Measurements from ENCODE around the gene OGFOD1. TPM values are rescaled to one million over a fixed set of nuclear protein-coding genes. Genes with fewer than 3 reads are reported as not detected.

Gene OGFOD1
- total and polyA plus RNA-seq, 2 donors (not counting 1 experiment from before 2014, with no cell fraction given), result 8.4 to 28.7 TPM

DNA sequence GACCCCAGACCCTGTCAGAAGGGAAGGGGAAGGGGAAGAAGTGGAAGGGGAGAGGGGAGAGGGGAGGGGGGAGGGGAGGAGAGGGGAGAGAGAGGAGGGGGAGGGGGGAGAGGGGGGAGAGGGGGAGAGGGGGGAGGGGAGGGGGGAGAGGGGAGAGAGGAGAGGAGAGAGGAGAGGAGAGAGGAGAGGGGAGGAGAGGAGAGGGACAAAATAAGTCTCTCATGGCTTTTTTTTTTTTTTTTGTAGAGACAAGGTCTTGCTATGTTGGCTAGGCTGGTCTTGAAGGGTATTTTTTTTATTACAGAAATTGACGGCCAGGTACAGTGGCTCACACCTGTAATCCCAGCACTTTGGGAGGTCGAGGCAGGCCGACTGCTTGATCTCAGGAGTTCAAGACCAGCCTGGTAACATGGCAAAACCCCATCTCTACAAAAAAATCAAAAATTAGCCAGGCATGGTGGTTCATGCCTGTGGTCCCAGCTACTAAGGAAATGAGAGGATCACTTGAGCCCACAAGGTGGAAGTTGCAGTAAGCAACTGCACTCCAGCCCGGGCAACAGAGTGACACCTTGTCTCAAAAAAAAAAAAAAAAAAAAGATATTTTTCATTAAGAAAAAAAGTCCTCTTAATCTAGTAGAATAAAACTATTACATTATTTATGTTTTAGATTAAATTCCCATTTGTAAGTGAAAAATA is 45.2 kb upstream of the OGFOD1 start:
- TF ChIP-seq EZH2 (IDR thresholded peaks at IDR 0.05; ENCODE audit: borderline replicate concordance, insufficient read depth, low read depth, low read length, poor library complexity, severe bottlenecking), result no peak
- ChIA-PET POLR2A (no interaction called here), CTCF (no interaction called here)
- Mint-ChIP-seq H3K27ac (no peak overlapping the region), H3K4me1 (peaks cover 5% of the 10 kb centered on the region), H3K27me3 (no peaks in the 10 kb centered on the region), H3K9me3 (ENCODE audit: insufficient read depth) (no peaks in the 10 kb centered on the region), H3K4me3 (no peak overlapping the region)
- Histone ChIP-seq H3K4me3 (ENCODE audit: control extremely low read depth in 1 of 5, extremely low read depth in 1 of 5, insufficient read depth in 1 of 5, low read depth in 2 of 5, low read length in 4 of 5) (no peak overlapping the region), H3K27ac (ENCODE audit: low read length in 2 of 2) (no peak overlapping the region), H3K27me3 (replicated peaks in 1 of 4; ENCODE audit: control extremely low read depth in 1 of 4, control insufficient read depth in 3 of 4, insufficient read depth in 4 of 4, low read length in 3 of 4) (no peaks in the 10 kb centered on the region), H3K9me3 (ENCODE audit: control extremely low read depth in 1 of 3, control insufficient read depth in 2 of 3, insufficient read depth in 1 of 3, low read length in 2 of 3) (no peaks in the 10 kb centered on the region), H3K36me3 (replicated peaks in 1 of 2; ENCODE audit: control extremely low read depth in 1 of 2, control insufficient read depth in 1 of 2, extremely low read depth in 1 of 2, insufficient read depth in 2 of 2, low read length in 1 of 2) (peaks cover 20 to 78% of the 10 kb centered on the region in 2 experiments), H3K4me2 (replicated peaks; ENCODE audit: low read depth, low read length, poor library complexity, severe bottlenecking) (no peak overlapping the region), H3K4me1 (ENCODE audit: control insufficient read depth in 2 of 2, insufficient read depth in 2 of 2, low read length in 2 of 2) (no peaks in the 10 kb centered on the region), H3K79me2 (ENCODE audit: control insufficient read depth, insufficient read depth, low read length) (peaks cover 51% of the 10 kb centered on the region), H3K9ac (ENCODE audit: low read length) (no peak overlapping the region), H4K20me1 (ENCODE audit: control insufficient read depth, insufficient read depth, low read length, poor library complexity, severe bottlenecking) (peaks cover 32% of the 10 kb centered on the region), H2AFZ (ENCODE audit: insufficient read depth, low read depth, low read length, poor library complexity, severe bottlenecking) (no peak overlapping the region)
- ATAC-seq (ENCODE audit: low read depth), result no peak
- no peak for DNase-seq
- WGBS (ENCODE audit: insufficient coverage), result 83% methylated on average over 2 of the region's 4 CpGs
- intact Hi-C loops (cut with micrococcal nuclease), result loop anchor here (10.0 kb wide), 1 partner anchor 49 kb away; the partner anchor contains the start of genes NUDT21 and OGFOD1

DNA sequence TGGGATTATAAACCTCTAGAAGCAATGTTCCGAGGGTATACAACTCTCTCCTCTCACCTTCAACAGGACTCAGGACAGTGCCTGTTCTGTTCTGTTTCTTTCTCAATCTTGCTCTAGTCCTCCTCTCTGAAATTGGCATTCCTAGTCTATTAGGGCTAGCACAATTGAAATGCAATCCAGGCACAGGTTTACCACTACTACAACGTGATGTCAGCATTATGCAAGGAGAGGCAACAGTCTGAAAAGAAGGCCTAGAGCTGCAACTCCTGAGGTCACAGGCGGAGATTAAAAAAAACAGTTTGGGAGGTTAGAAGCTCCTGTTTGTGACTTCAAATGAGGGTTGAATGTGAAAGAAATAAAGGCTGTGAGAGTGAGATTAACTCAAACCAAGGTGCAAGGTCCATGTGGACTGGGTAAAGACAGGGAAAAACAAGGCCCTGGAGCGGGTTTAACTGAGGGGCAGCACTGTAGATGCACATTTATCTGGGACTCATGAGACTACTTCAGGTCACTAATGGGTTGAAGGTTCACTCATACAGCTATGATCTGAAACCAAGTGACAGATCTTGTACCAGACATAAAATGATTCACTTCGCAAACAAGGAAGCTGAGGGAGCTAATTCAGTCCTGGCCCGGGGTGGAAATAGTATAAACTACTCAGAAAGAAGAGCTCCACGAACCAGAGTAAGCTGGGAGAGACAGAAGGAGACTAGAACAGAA is 42.8 kb upstream of the OGFOD1 start:
- no peak overlapping the region for H3K9ac ChIP-seq (ENCODE audit: low read length)
- no peak overlapping the region for H3K4me3 Mint-ChIP-seq
- H3K4me1 ChIP-seq (ENCODE audit: control insufficient read depth in 2 of 2, insufficient read depth in 2 of 2, low read length in 2 of 2), result no peaks in the 10 kb centered on the region
- H3K27ac Mint-ChIP-seq, result no peak overlapping the region
- no peaks in the 10 kb centered on the region for H3K9me3 Mint-ChIP-seq (ENCODE audit: insufficient read depth)
- DNase-seq (no peak), ATAC-seq (ENCODE audit: low read depth) (no peak)
- no peaks in the 10 kb centered on the region for H3K9me3 ChIP-seq (ENCODE audit: control extremely low read depth in 1 of 3, control insufficient read depth in 2 of 3, insufficient read depth in 1 of 3, low read length in 2 of 3)
- ChIA-PET CTCF (interaction anchor here (2.0 kb wide), 1 partner anchor 15 kb away, joined by 6 read pairs; no protein-coding TSS in a partner anchor), POLR2A (no interaction called here)
- H3K4me2 ChIP-seq (replicated peaks; ENCODE audit: low read depth, low read length, poor library complexity, severe bottlenecking), result no peak overlapping the region
- H3K27me3 Mint-ChIP-seq, result no peaks in the 10 kb centered on the region
- H3K4me1 Mint-ChIP-seq, result peaks cover 6% of the 10 kb centered on the region
- H3K27me3 ChIP-seq (replicated peaks in 1 of 4; ENCODE audit: control extremely low read depth in 1 of 4, control insufficient read depth in 3 of 4, insufficient read depth in 4 of 4, low read length in 3 of 4), result no peaks in the 10 kb centered on the region
- no peak overlapping the region for H3K4me3 ChIP-seq (ENCODE audit: control extremely low read depth in 1 of 5, extremely low read depth in 1 of 5, insufficient read depth in 1 of 5, low read depth in 2 of 5, low read length in 4 of 5)
- H3K27ac ChIP-seq (ENCODE audit: low read length in 2 of 2), result no peak overlapping the region
- peaks cover 63% of the 10 kb centered on the region for H3K79me2 ChIP-seq (ENCODE audit: control insufficient read depth, insufficient read depth, low read length)
- intact Hi-C loops (cut with micrococcal nuclease), result loop anchor here (10.0 kb wide), 1 partner anchor 46 kb away; the partner anchor contains the start of genes NUDT21 and OGFOD1
- WGBS (ENCODE audit: insufficient coverage), result 86% methylated on average over 4 of the region's 7 CpGs
- TF ChIP-seq CTCF (IDR thresholded peaks at IDR 0.05) (no peak), EZH2 (IDR thresholded peaks at IDR 0.05; ENCODE audit: borderline replicate concordance, insufficient read depth, low read depth, low read length, poor library complexity, severe bottlenecking) (no peak)
- peaks cover 21 to 76% of the 10 kb centered on the region in 2 experiments for H3K36me3 ChIP-seq (replicated peaks in 1 of 2; ENCODE audit: control extremely low read depth in 1 of 2, control insufficient read depth in 1 of 2, extremely low read depth in 1 of 2, insufficient read depth in 2 of 2, low read length in 1 of 2)
- no peak overlapping the region for H2AFZ ChIP-seq (ENCODE audit: insufficient read depth, low read depth, low read length, poor library complexity, severe bottlenecking)
- peaks cover 36% of the 10 kb centered on the region for H4K20me1 ChIP-seq (ENCODE audit: control insufficient read depth, insufficient read depth, low read length, poor library complexity, severe bottlenecking)

Data from B cell (primary cell).